Measurements from ENCODE around the gene ERBB4.

ERBB4 gene

DNA sequence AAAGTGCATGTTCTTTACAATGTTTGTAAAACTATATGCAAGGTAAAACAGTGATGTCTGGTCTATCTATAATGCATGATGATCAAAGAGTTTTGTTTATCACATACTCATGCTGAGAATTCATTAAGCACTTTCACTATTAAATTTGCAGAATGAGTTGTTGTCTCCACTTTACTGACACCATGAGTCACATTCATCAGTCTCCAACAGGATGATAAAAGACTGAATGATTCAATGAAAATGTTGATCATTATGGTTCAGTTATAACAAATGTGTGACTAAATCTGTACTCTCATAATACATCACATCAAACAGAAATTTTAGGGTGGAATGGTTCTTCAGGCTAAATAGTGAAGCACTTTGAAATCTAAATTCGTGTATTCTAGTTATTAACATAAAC is 129.0 kb downstream of the ERBB4 start:
- H3K4me3 ChIP-seq (ENCODE audit: control insufficient read depth, low read depth, low read length): no peak overlapping the region
- DNase-seq (ENCODE audit: low read depth): peak; percentile 40
- TF ChIP-seq, protein P1, sequence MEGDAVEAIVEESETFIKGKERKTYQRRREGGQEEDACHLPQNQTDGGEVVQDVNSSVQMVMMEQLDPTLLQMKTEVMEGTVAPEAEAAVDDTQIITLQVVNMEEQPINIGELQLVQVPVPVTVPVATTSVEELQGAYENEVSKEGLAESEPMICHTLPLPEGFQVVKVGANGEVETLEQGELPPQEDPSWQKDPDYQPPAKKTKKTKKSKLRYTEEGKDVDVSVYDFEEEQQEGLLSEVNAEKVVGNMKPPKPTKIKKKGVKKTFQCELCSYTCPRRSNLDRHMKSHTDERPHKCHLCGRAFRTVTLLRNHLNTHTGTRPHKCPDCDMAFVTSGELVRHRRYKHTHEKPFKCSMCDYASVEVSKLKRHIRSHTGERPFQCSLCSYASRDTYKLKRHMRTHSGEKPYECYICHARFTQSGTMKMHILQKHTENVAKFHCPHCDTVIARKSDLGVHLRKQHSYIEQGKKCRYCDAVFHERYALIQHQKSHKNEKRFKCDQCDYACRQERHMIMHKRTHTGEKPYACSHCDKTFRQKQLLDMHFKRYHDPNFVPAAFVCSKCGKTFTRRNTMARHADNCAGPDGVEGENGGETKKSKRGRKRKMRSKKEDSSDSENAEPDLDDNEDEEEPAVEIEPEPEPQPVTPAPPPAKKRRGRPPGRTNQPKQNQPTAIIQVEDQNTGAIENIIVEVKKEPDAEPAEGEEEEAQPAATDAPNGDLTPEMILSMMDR (conservative IDR thresholded peaks at IDR 0.05; ENCODE audit: control insufficient read depth, insufficient read depth, low read depth, low read length): no peak

DNA sequence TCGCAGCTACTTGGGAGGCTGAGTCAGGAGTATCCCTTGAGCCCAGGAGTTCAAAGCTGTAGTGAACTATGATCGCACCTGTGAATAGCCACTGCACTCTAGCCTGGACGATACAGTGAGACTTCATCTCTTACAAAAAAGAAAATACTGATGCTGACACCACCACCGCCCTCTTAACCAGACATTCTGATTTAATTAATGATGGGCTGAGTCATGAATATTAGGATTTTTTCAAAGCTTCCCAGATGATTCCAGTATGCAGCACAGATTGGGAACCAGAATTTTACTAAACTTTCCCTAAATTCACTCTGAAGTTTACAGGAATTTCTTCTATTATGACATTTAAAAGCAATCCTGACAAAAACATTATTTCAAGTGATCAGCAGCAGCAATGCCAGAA is 130.1 kb downstream of the ERBB4 start:
- H3K4me3 ChIP-seq (ENCODE audit: control insufficient read depth, low read depth, low read length): no peak overlapping the region
- peak; percentile 22 for DNase-seq (ENCODE audit: low read depth)
- TF ChIP-seq, protein P1 (conservative IDR thresholded peaks at IDR 0.05; ENCODE audit: control insufficient read depth, insufficient read depth, low read depth, low read length): no peak

DNA sequence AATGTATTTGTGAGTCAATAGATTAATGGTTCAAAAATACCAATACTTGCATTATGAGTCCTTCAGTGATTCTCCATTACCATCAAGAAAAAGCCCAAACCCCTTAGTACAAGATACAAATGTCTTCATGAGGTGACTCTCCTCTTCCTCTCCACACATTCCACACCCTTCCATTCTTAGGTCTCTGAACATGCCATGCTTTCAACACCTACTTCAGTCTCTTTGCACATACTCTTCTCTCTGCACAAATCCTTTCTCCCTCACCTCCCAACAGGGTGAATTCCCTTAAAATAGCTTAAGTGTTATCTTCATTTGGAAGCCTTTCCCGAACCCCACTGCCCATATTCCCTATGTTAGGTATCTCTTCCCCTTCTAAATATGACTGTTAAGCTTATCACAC is 131.9 kb downstream of the ERBB4 start:
- TF ChIP-seq, protein P1 (conservative IDR thresholded peaks at IDR 0.05; ENCODE audit: control insufficient read depth, insufficient read depth, low read depth, low read length): no peak

DNA sequence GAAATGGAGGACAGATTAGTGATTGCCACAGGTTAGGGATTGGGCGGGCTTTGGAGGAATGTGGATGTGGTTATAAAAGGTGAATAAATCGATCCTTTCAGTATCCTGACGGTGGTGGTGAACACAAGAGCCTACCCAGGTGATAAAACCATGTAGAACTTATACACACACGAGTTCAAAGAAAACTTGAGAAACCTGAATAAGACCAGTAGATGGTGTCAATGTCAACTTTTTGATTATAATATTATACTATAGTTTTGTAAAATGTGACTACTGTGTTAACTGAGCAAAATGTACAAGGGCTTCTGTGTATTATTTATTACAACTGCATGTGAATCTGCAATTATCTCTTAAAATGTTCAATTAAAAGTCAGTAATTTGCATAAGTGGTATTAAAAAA is 136.3 kb downstream of the ERBB4 start:
- H3K4me3 ChIP-seq (ENCODE audit: control insufficient read depth, low read depth, low read length): no peak overlapping the region
- TF ChIP-seq, protein P1 (conservative IDR thresholded peaks at IDR 0.05; ENCODE audit: control insufficient read depth, insufficient read depth, low read depth, low read length): no peak
- DNase-seq (ENCODE audit: low read depth): no peak

More for the DNA sequence above, 131.9 kb downstream of the ERBB4 start:
- no peak overlapping the region for H3K4me3 ChIP-seq (ENCODE audit: control insufficient read depth, low read depth, low read length)
- no peak for DNase-seq (ENCODE audit: low read depth)

DNA sequence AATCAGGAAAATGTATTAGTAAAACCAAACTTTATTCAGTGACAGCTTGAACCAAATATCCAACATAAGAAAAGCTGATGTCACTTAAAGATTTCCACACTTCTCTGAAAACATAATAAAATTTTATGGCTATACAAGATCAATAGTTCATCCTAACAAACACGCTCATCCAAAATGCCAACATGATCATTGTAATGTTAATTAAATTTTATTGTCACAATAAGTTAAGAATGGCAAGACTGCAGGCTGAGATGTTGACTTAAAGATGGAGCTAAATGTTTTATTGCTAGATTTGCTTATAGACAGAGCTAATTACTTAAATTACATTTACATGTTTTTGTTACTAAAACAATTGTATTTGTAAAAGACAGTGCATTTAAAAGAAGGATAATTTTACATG is 140.3 kb downstream of the ERBB4 start:
- H3K4me3 ChIP-seq (ENCODE audit: control insufficient read depth, low read depth, low read length): no peak overlapping the region
- no peak for DNase-seq (ENCODE audit: low read depth)
- TF ChIP-seq, protein P1 (conservative IDR thresholded peaks at IDR 0.05; ENCODE audit: control insufficient read depth, insufficient read depth, low read depth, low read length): no peak

DNA sequence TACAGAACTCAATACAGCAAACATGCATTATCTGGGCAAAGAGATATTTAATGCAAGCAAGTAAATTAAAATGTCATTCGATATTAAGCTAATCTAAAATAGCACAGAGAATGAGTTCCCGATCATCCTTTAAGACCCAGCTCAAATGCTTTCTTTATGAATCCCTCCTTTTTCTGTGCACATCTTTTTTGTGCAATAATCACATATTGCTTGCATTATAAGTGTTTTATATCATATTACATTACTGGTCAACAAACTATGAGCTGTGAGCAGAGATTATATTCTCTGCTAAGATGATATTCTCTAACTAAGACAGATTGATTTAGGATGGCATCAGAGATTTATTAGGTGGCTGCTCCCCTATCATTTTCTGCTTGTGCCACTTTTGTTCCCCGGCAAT is 146.1 kb downstream of the ERBB4 start:
- DNase-seq (ENCODE audit: low read depth): peak; percentile 19
- no peak overlapping the region for H3K4me3 ChIP-seq (ENCODE audit: control insufficient read depth, low read depth, low read length)
- TF ChIP-seq, protein P1 (conservative IDR thresholded peaks at IDR 0.05; ENCODE audit: control insufficient read depth, insufficient read depth, low read depth, low read length): no peak

DNA sequence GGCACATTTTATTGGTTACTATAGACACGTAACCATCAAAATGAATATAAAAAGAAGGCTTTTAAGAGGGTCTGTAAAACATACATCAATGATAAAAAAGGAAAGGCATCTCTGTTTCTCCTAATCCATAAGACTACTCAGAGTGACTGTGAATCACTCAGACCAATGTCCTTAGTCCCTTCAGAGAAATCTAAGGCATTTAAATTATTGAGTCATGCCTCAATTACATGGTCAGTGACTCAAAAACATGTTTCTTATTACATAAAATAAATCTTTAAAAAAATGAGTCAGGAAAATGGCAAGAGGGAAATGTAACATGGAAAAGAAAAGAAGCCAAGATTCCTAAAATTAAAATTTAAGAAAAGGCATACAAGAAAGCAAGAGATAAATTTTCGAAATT is 146.6 kb downstream of the ERBB4 start:
- TF ChIP-seq, protein P1 (conservative IDR thresholded peaks at IDR 0.05; ENCODE audit: control insufficient read depth, insufficient read depth, low read depth, low read length): no peak
- DNase-seq (ENCODE audit: low read depth): peak; percentile 81
- H3K4me3 ChIP-seq (ENCODE audit: control insufficient read depth, low read depth, low read length): no peak overlapping the region
